ENCODE measurements around the gene RBL2. TPM values are rescaled to one million over a fixed set of nuclear protein-coding genes. Genes with fewer than 3 reads are reported as not detected.

RBL2 gene
- total and polyA plus RNA-seq, 2 donors (not counting 1 experiment from before 2014, with no cell fraction given), result 70.7 to 171 TPM

DNA sequence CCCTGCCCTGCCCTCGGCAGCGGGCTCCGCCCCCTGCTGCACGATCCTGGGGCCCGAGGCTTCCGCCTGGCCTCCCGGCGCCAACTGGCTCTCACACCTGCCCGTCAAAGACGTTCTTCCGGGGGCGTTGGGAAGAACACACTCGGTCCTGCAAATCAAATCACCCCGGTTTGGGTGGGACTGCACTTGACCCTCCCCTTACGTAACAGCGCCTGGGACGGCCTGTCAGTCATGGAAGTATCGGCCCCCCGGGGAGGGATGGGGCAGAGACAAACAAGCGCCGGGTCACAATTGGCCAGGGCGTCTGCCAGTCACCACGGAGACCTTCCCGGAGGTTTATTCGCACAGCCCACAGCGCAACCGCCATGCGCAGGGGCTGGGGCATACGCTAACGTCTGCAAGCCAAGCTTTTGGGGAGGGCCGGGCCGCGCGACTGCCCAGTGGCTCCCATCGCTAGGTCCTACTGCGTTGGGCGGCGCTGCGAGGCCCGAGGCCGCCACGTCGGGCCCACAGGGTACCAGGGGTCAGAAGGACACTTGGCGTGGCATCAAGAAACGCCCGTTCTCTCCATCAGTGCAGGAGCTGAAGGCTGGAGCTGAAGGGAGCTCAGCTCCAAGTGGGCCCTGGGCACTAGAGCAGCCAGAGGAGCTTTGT lies 69.1 kb downstream of the RBL2 start:
- POLR2A ChIA-PET, result interaction anchor here (0.6 to 2.2 kb wide), 9 partner anchors 11 to 188 kb away, joined by 3 to 25 read pairs (median 6); partner anchors contain the start of gene RBL2
- H3K4me1 Mint-ChIP-seq, result peaks cover 31% of the 10 kb centered on the region

More for the DNA sequence above, 69.1 kb downstream of the RBL2 start:
- Histone ChIP-seq H3K9ac (ENCODE audit: low read length) (peak overlapping the region; percentile 87), H3K36me3 (replicated peaks in 1 of 2; ENCODE audit: control extremely low read depth in 1 of 2, control insufficient read depth in 1 of 2, extremely low read depth in 1 of 2, insufficient read depth in 2 of 2, low read length in 1 of 2) (peaks cover 0 to 3% of the 10 kb centered on the region in 2 experiments), H3K79me2 (ENCODE audit: control insufficient read depth, insufficient read depth, low read length) (peaks cover 20% of the 10 kb centered on the region), H2AFZ (ENCODE audit: insufficient read depth, low read depth, low read length, poor library complexity, severe bottlenecking) (peak overlapping the region; percentile 96), H3K9me3 (ENCODE audit: control extremely low read depth in 1 of 3, control insufficient read depth in 2 of 3, insufficient read depth in 1 of 3, low read length in 2 of 3) (no peaks in the 10 kb centered on the region), H3K4me2 (replicated peaks; ENCODE audit: low read depth, low read length, poor library complexity, severe bottlenecking) (peak overlapping the region; percentile 92), H3K4me3 (ENCODE audit: control extremely low read depth in 1 of 5, extremely low read depth in 1 of 5, insufficient read depth in 1 of 5, low read depth in 2 of 5, low read length in 4 of 5) (peak overlapping the region; percentile 52 to 90 (median 86)), H3K4me1 (ENCODE audit: control insufficient read depth in 2 of 2, insufficient read depth in 2 of 2, low read length in 2 of 2) (peaks cover 18 to 21% of the 10 kb centered on the region in 2 donors), H3K27ac (ENCODE audit: low read length in 2 of 2) (peak overlapping the region; percentile 82 to 83), H4K20me1 (ENCODE audit: control insufficient read depth, insufficient read depth, low read length, poor library complexity, severe bottlenecking) (no peaks in the 10 kb centered on the region), H3K27me3 (replicated peaks in 1 of 4; ENCODE audit: control extremely low read depth in 1 of 4, control insufficient read depth in 3 of 4, insufficient read depth in 4 of 4, low read length in 3 of 4) (no peaks in the 10 kb centered on the region)
- peak; percentile 91 for ATAC-seq (ENCODE audit: low read depth)
- DNase-seq, result peak; percentile 100
- TF ChIP-seq CTCF (IDR thresholded peaks at IDR 0.05) (no peak), EZH2 (IDR thresholded peaks at IDR 0.05; ENCODE audit: borderline replicate concordance, insufficient read depth, low read depth, low read length, poor library complexity, severe bottlenecking) (no peak)
- Mint-ChIP-seq H3K9me3 (ENCODE audit: insufficient read depth) (no peaks in the 10 kb centered on the region), H3K4me3 (peak overlapping the region; percentile 87), H3K27me3 (no peaks in the 10 kb centered on the region), H3K27ac (peak overlapping the region; percentile 83)
- WGBS (ENCODE audit: insufficient coverage), result 0% methylated on average over 43 of the region's 46 CpGs
- intact Hi-C loops (cut with micrococcal nuclease), result loop anchor here (1.0 to 5.0 kb wide), 4 partner anchors 15 to 441 kb away; partner anchors contain the start of gene RBL2
- CTCF ChIA-PET, result interaction anchor here (0.6 to 2.2 kb wide), 6 partner anchors 13 to 1312 kb away, joined by 3 to 6 read pairs (median 4); partner anchors contain the start of gene RBL2

All from B cell (primary cell).